HG03097 (cell line): Measurements from ENCODE around the gene SAXO2.
"Not testable (repeated sequence)": the region's sequence is repeated elsewhere in the genome, so short reads cannot be mapped to it uniquely, and the experiment has no call there.

Experiments
- ATAC-seq: cut with Tn5 transposase; IDR thresholded peaks from one replicate; pipeline ENCODE4 v1.9.1; 2021; ENCODE audit not compliant: unreplicated experiment, low FRiP score

The SAXO2 gene

GRCh38 chr15:82331576-82332304 lies 69.1 kb downstream of the SAXO2 start:
- ATAC-seq = not testable (repeated sequence)

- ATAC-seq = not testable (repeated sequence)
Measured at GRCh38 chr15:82332711-82333602, 70.3 kb downstream of the SAXO2 start.

- ATAC-seq = not testable (repeated sequence)
Measured at GRCh38 chr15:82333603-82334553, 71.3 kb downstream of the SAXO2 start.
